WTC11 (cell line): Measurements from ENCODE around the gene NUAK1. TPM values are rescaled to one million over a fixed set of nuclear protein-coding genes. Genes with fewer than 3 reads are reported as not detected.
A peak's percentile ranks its signal among the peaks of the same experiment; 100 is the strongest.

Experiments used
- ATAC-seq: fragments of 200-7000 bp; cut with Tn5 transposase; 2 replicates; pipeline ENCODE4 v1.10.0; 2021; ENCODE audit warnings: mild to moderate bottlenecking, moderate library complexity
- CTCF ChIA-PET: fragments of 300-600 bp; sonication (Branson Sonifier 250); formaldehyde crosslinking; loops from one replicate; lab custom pipeline; 2021; ENCODE audit warnings: antibody characterized with exemption; lab: Charles Lee
- POLR2A ChIA-PET: fragments of 350-600 bp; sonication (Branson Sonifier 250); formaldehyde crosslinking; loops from one replicate; lab custom pipeline; 2021; ENCODE audit warnings: antibody characterized with exemption; lab: Charles Lee
- DNase-seq: peaks from one replicate; pipeline ENCODE4 v3.0.0; 2021; ENCODE audit warnings: low spot score
- H3K27ac Mint-ChIP-seq: 2 replicates; pipeline ENCODE4 v1.8.0; 2021; ENCODE audit warnings: mixed read lengths
- H3K27me3 Mint-ChIP-seq: 2 replicates; pipeline ENCODE4 v1.8.0; 2021; ENCODE audit warnings: low read depth, mild to moderate bottlenecking, moderate library complexity, mixed read lengths
- H3K36me3 Mint-ChIP-seq: 2 replicates; pipeline ENCODE4 v1.8.0; 2021; ENCODE audit warnings: mixed read lengths
- H3K4me1 Mint-ChIP-seq: 2 replicates; pipeline ENCODE4 v1.8.0; 2022; ENCODE audit warnings: mixed read lengths
- H3K4me3 Mint-ChIP-seq: 2 replicates; pipeline ENCODE4 v1.8.0; 2021; ENCODE audit warnings: mild to moderate bottlenecking, moderate library complexity, mixed read lengths
- H3K9me3 Mint-ChIP-seq: 2 replicates; pipeline ENCODE4 v1.8.0; 2021; ENCODE audit warnings: mixed read lengths
- AFF4 ChIP-seq: sonication (generic); formaldehyde crosslinking; IDR thresholded peaks from 2 replicates; pipeline ENCODE4 v1.8.1; 2023; ENCODE audit warnings: mild to moderate bottlenecking, missing genetic modification reagents, borderline replicate concordance
- ATF2 ChIP-seq: sonication (generic); formaldehyde crosslinking; IDR thresholded peaks from 2 replicates; pipeline ENCODE4 v1.8.1; 2022; ENCODE audit warnings: low read depth, missing genetic modification reagents, borderline replicate concordance
- CREB1 ChIP-seq: sonication (generic); formaldehyde crosslinking; IDR thresholded peaks from 2 replicates; pipeline ENCODE4 v1.8.0; 2023; ENCODE audit warnings: mild to moderate bottlenecking, missing genetic modification reagents
- CREM ChIP-seq: sonication (generic); formaldehyde crosslinking; IDR thresholded peaks from 2 replicates; pipeline ENCODE4 v1.8.1; 2022; ENCODE audit warnings: mild to moderate bottlenecking, missing genetic modification reagents, moderate library complexity
- E2F1 ChIP-seq: sonication (generic); formaldehyde crosslinking; IDR thresholded peaks from 2 replicates; pipeline ENCODE4 v1.8.0; 2022; ENCODE audit warnings: mild to moderate bottlenecking, missing genetic modification reagents
- EMX1 ChIP-seq: fragments of 250-450 bp; sonication (Bioruptor Pico); IDR thresholded peaks from 2 replicates; pipeline ENCODE4 v1.8.0; 2021; ENCODE audit warnings: mild to moderate bottlenecking
- MLX ChIP-seq: sonication (generic); formaldehyde crosslinking; IDR thresholded peaks from 2 replicates; pipeline ENCODE4 v1.8.1; 2023; ENCODE audit warnings: mild to moderate bottlenecking, missing genetic modification reagents, moderate library complexity
- NFE2L1 ChIP-seq: sonication (generic); formaldehyde crosslinking; IDR thresholded peaks from 2 replicates; pipeline ENCODE4 v1.8.1; 2023; ENCODE audit warnings: missing genetic modification reagents
- NR1H2 ChIP-seq: sonication (generic); formaldehyde crosslinking; IDR thresholded peaks from 2 replicates; pipeline ENCODE4 v1.9.0; 2021; ENCODE audit warnings: mild to moderate bottlenecking, moderate library complexity, missing genetic modification reagents
- PRDM15 ChIP-seq: sonication (generic); formaldehyde crosslinking; IDR thresholded peaks from 2 replicates; pipeline ENCODE4 v1.8.0; 2022; ENCODE audit warnings: missing genetic modification reagents
- PREB ChIP-seq: sonication (generic); formaldehyde crosslinking; IDR thresholded peaks from 2 replicates; pipeline ENCODE4 v1.8.1; 2022; ENCODE audit warnings: mild to moderate bottlenecking, missing genetic modification reagents, moderate library complexity, borderline replicate concordance
- RORB ChIP-seq: fragments of 250-450 bp; sonication (Bioruptor Pico); IDR thresholded peaks from 2 replicates; pipeline ENCODE4 v1.9.0; 2021; ENCODE audit warnings: mild to moderate bottlenecking
- SMAD3 ChIP-seq: sonication (generic); formaldehyde crosslinking; IDR thresholded peaks from 2 replicates; pipeline ENCODE4 v1.8.0; 2022; ENCODE audit warnings: missing genetic modification reagents, mild to moderate bottlenecking, borderline replicate concordance
- TCF7 ChIP-seq: sonication (generic); formaldehyde crosslinking; IDR thresholded peaks from 2 replicates; pipeline ENCODE4 v1.8.0; 2022; ENCODE audit warnings: mild to moderate bottlenecking, low read depth, missing genetic modification reagents, moderate library complexity
- ZBTB21 ChIP-seq: sonication (generic); formaldehyde crosslinking; IDR thresholded peaks from 2 replicates; pipeline ENCODE4 v1.8.1; 2023; ENCODE audit warnings: mild to moderate bottlenecking, missing genetic modification reagents, borderline replicate concordance
- ZNF423 ChIP-seq: fragments of 250-450 bp; sonication (Bioruptor Pico); IDR thresholded peaks from 2 replicates; pipeline ENCODE4 v2.1.2; 2022; ENCODE audit warnings: mild to moderate bottlenecking, moderate library complexity
- ZSCAN18 ChIP-seq: fragments of 250-450 bp; sonication (Bioruptor Pico); IDR thresholded peaks from 2 replicates; pipeline ENCODE4 v2.1.2; 2022; ENCODE audit warnings: mild to moderate bottlenecking, moderate library complexity
- total RNA-seq: library from RNA; stranded (reverse); gene quantifications from 3 replicates; pipeline ENCODE4 v1.2.3, GENCODE V29; 2021

The NUAK1 gene
- total RNA-seq, 1 experiment from 2014 or later = 15.9 TPM

- H3K4me3 Mint-ChIP-seq = no peak overlapping the region
- peaks cover 29% of the 10 kb centered on the region for H3K4me1 Mint-ChIP-seq
- TF ChIP-seq PRDM15 (no peak), EMX1 (no peak), CREM (CRISPR knock-in tag) (no peak), ZBTB21 (CRISPR knock-in tag) (no peak), PREB (no peak)
- H3K27ac Mint-ChIP-seq = peak overlapping the region; percentile 25; the same call in 1 of the 2 replicates
- H3K27me3 Mint-ChIP-seq = no peaks in the 10 kb centered on the region
- ChIA-PET POLR2A (no interaction called here), CTCF (no interaction called here)
- no peaks in the 10 kb centered on the region; the same call in 1 of the 2 replicates for H3K36me3 Mint-ChIP-seq
- ATAC-seq (no peak), DNase-seq (no peak)
- no peaks in the 10 kb centered on the region for H3K9me3 Mint-ChIP-seq
Observed at GRCh38 chr12:106093246-106093645, 45.5 kb downstream of the NUAK1 start.

GRCh38 chr12:106091446-106091820 is 47.3 kb downstream of the NUAK1 start:
- Mint-ChIP-seq H3K36me3 (no peaks in the 10 kb centered on the region; the same call in 1 of the 2 replicates), H3K27me3 (no peaks in the 10 kb centered on the region), H3K9me3 (no peaks in the 10 kb centered on the region), H3K27ac (no peak overlapping the region), H3K4me3 (no peak overlapping the region), H3K4me1 (peaks cover 11% of the 10 kb centered on the region)
- ATAC-seq (no peak), DNase-seq (no peak)
- ChIA-PET POLR2A (no interaction called here), CTCF (no interaction called here)
- TF ChIP-seq ZNF423 (CRISPR knock-in tag) = no peak
- no peak for TF ChIP-seq SMAD3 (CRISPR knock-in tag)
- TF ChIP-seq MLX (CRISPR knock-in tag) = no peak
- no peak for TF ChIP-seq RORB
- TF ChIP-seq EMX1 = no peak
- TF ChIP-seq E2F1 = no peak
- TF ChIP-seq ATF2 = no peak
- no peak for TF ChIP-seq AFF4 (CRISPR knock-in tag)
- TF ChIP-seq NFE2L1 = no peak
- TF ChIP-seq PRDM15 = no peak
- no peak for TF ChIP-seq NR1H2 (CRISPR knock-in tag)
- no peak for TF ChIP-seq TCF7 (CRISPR knock-in tag)
- TF ChIP-seq CREB1 (CRISPR knock-in tag) = no peak
- no peak for TF ChIP-seq ZSCAN18 (CRISPR knock-in tag)
